ENCODE data around the gene NDUFS8.

- TF ChIP-seq CTCF (IDR thresholded peaks at IDR 0.05): no peak
- TF ChIP-seq POLR2A (IDR thresholded peaks at IDR 0.05): no peak
Observed at GRCh38 chr11:68066742-68067141, 36.3 kb downstream of the NDUFS8 start.

All from uterus (tissue), 2 donors.